Bronchial epithelial cell (primary cell): ENCODE measurements around the gene DCPS. TPM values are rescaled to one million over a fixed set of nuclear protein-coding genes. Genes with fewer than 3 reads are reported as not detected.
A peak's percentile ranks its signal among the peaks of the same experiment; 100 is the strongest.
"Not testable (repeated sequence)": the region's sequence is repeated elsewhere in the genome, so short reads cannot be mapped to it uniquely, and the experiment has no call there.

Experiments used
- DNase-seq: peaks from one replicate; pipeline ENCODE4 v3.0.0-alpha.2; 2010; ENCODE audit warnings: low read depth
- FAIRE-seq: peaks from 2 replicates; lab custom pipeline; 2011; peaks lifted over from hg19 to GRCh38; lab: Jason Lieb, UNC
- H3K27me3 ChIP-seq: 2 replicates; pipeline ENCODE4 v1.5.1; 2011; ENCODE audit warnings: low read length; ENCODE audit not compliant: control insufficient read depth, insufficient read depth
- H3K36me3 ChIP-seq: 2 replicates; pipeline ENCODE4 v1.5.1; 2011; ENCODE audit warnings: low read length; ENCODE audit not compliant: control insufficient read depth, insufficient read depth
- H3K4me3 ChIP-seq: 2 replicates; pipeline ENCODE4 v1.5.1; 2011; ENCODE audit warnings: mild to moderate bottlenecking, low read depth, low read length, control low read depth
- total RNA-seq: library from RNA; depleted of rRNA; stranded (reverse); fragments of >200 nt; gene quantifications from 2 replicates; pipeline ENCODE4 v1.2.1, GENCODE V29; 2014
- TF ChIP-seq, protein P1 (sequence below): IDR thresholded peaks from 2 replicates; pipeline ENCODE4 v1.5.1; 2011; ENCODE audit warnings: mild to moderate bottlenecking, moderate library complexity, low read length, control low read depth, inconsistent platforms; ENCODE audit not compliant: insufficient read depth, severe bottlenecking

DCPS gene
- total RNA-seq, 1 donor from 2014 or later = 11.6 TPM

DNA sequence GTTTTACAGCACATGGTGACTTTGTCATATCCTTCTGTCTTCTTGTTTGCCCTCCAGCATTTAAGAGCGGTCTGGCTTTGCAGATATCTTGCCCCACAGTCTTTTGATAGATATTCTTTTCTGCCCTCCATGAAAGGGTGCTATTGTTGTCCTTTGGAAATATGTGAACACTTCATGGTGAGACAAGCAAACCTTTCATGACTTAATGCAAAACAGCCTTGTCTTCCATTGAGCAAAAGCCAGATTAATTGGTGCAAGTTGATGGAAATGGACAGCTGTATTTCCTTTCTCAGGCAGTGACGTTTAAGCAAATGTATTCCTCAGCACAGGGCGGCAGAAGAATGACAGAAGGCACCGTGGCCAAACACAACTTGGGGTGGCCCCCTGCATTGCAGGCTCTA, 4.4 kb downstream of the DCPS start:
- FAIRE-seq = no peak
- Histone ChIP-seq H3K36me3 (no peaks in the 10 kb centered on the region), H3K27me3 (no peaks in the 10 kb centered on the region), H3K4me3 (no peak overlapping the region)
- TF ChIP-seq, protein P1, sequence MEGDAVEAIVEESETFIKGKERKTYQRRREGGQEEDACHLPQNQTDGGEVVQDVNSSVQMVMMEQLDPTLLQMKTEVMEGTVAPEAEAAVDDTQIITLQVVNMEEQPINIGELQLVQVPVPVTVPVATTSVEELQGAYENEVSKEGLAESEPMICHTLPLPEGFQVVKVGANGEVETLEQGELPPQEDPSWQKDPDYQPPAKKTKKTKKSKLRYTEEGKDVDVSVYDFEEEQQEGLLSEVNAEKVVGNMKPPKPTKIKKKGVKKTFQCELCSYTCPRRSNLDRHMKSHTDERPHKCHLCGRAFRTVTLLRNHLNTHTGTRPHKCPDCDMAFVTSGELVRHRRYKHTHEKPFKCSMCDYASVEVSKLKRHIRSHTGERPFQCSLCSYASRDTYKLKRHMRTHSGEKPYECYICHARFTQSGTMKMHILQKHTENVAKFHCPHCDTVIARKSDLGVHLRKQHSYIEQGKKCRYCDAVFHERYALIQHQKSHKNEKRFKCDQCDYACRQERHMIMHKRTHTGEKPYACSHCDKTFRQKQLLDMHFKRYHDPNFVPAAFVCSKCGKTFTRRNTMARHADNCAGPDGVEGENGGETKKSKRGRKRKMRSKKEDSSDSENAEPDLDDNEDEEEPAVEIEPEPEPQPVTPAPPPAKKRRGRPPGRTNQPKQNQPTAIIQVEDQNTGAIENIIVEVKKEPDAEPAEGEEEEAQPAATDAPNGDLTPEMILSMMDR = no peak
- no peak for DNase-seq

DNA sequence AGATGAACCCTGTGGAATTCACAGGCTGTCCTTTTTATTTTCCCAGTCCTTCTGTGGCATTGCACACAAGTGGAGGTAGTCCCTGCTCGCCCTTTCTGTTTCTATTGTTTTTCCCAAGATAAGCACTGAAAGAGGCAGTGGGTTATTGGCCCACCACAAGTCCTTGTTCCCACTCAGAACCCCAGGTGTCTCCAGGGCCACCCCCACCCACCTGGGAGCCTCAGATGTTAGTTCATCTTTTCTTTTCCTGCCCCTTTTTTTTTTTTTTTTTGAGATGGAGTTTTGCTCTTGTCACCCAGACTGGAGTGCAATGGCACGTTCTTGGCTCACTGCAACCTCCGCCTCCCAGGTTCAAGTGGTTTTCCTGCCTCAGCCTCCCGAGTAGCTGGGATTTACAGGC, 4.9 kb downstream of the DCPS start:
- not testable (repeated sequence) for FAIRE-seq, H3K36me3 ChIP-seq, H3K4me3 ChIP-seq, H3K27me3 ChIP-seq, DNase-seq

DNA sequence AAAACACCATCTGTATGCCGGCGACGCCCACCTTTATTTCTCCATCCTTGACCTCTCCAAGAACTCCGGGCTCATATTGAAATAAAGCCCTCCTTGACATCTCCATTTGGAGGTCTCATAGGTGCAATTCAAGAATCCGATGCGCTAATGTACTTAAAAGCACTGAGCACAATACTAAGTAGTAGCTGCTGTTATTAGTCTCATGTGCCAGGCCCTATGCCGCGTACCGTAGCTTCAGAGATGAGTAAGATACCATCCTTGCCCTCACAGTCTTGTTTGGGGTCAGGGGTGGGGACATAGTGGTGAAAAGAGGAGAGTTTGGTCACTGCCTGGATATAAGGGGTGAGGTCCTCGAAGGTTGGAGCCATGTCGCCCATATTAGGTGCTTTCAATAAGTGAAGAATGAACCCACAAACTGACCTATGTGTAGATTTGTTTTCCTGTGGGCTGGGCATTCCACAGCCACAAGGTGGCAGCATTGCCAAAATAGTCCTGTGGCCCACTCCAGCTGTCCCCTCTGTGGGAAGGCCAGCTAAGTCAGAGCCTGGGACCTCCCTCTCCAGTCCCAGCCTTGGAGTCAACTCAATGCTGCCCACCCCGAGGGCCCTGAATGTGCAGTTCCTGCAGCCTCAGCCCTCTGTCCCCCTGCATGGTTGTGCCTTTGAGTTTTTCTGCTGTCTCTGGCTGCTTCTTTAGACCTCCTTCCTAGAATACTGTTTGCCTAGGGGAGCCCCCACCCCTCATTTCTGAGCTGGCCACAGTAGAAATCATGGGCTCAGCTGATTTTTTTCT, 6.5 kb downstream of the DCPS start:
- no peak overlapping the region for H3K4me3 ChIP-seq
- FAIRE-seq = no peak
- DNase-seq = peak; percentile 55
- H3K27me3 ChIP-seq = no peaks in the 10 kb centered on the region
- TF ChIP-seq, protein P1 = peak; percentile 94
- H3K36me3 ChIP-seq = no peaks in the 10 kb centered on the region

DNA sequence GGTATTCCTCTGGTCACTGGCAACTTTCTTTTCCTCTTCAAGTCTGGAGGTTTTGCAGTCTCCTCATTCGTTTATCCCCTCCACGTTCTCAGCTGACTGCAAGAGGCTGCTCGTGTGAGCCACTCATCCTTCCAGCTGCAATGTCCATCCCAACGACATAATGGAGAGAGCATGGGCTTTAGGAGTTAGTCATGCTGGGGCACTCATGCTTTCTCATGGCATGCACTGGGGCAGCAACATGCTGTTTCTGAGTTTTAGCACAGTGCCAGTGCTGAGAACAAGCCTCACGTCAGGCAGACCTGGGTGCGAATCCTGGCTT, 7.1 kb downstream of the DCPS start:
- FAIRE-seq (no peak), DNase-seq (no peak)
- Histone ChIP-seq H3K36me3 (no peaks in the 10 kb centered on the region), H3K4me3 (no peak overlapping the region), H3K27me3 (no peaks in the 10 kb centered on the region)
- TF ChIP-seq, protein P1 = no peak

DNA sequence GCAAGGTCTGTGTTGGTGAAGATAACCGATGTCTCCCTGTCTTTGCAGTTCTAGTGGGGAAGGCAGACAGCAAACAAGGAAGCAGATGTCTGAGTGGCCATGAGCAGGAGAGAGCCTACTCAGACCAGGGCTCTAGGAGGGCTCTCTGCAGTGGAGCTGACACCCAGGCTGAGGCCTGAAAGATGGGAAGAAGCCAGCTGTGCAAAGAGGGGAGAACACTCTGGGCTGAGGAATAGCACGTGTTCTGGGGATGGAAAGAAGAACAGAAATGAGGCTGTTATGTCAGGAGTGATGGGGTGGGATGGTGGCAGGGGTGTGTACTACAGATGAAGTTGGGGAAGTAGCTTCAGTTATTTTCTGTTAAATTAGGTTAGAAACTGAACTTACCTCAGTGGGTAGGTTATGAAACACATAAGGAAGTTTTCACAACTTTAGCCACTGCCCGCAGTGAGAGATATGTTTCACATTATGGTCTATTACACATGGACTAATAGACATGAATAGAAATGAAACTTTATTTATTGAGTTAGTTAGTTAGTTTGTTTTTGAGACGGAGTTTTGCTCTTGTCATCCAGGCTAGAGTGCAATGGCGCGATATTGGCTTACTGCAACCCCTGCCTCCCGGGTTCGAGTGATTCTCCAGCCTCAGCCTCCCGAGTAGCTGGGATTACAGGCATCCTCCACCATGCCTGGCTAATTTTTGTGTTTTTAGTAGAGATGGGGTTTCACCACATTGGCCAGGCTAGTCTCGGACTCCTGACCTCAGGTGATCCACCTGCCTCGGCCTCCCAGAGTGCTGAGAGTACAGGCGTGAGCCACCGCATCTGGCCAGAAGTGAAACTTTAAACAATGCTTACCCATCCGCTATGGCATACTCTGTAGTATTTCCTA, 7.8 kb downstream of the DCPS start:
- Histone ChIP-seq H3K36me3 (no peaks in the 10 kb centered on the region), H3K4me3 (no peak overlapping the region), H3K27me3 (no peaks in the 10 kb centered on the region)
- DNase-seq (no peak), FAIRE-seq (no peak)
- TF ChIP-seq, protein P1 = no peak

DNA sequence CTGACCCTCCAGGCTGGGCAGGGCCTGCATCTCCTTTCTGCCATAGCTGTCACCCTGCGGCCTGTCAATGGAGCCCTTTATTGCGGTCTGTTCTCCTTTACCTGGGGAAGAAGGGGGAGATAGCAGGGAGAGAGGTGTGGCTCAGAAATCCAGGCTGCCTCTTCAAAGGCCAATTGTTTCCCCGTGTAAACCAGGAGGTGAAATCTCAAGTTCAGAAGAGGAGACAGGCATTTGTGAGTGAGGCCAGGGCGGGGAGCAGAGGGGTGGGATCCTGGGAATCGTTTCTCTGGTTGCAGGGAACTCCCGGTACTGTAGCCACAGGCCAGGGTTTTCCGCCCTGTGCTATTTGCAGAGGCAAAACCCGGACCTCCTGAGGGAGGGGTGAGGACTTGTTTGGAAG, 9.1 kb downstream of the DCPS start:
- TF ChIP-seq, protein P1 = no peak
- Histone ChIP-seq H3K4me3 (no peak overlapping the region), H3K36me3 (no peaks in the 10 kb centered on the region), H3K27me3 (no peaks in the 10 kb centered on the region)
- FAIRE-seq (no peak), DNase-seq (no peak)
